DLD1 (cell line): ENCODE measurements around the gene FAM216B.
"Not testable (repeated sequence)": the region's sequence is repeated elsewhere in the genome, so short reads cannot be mapped to it uniquely, and the experiment has no call there.

Source experiments
- in situ Hi-C: cut with HindIII; loops from 2 replicates; pipeline ENCODE4 v1.10.0; 2017; ENCODE audit warnings: low sequenced_read_pairs

Gene FAM216B

DNA sequence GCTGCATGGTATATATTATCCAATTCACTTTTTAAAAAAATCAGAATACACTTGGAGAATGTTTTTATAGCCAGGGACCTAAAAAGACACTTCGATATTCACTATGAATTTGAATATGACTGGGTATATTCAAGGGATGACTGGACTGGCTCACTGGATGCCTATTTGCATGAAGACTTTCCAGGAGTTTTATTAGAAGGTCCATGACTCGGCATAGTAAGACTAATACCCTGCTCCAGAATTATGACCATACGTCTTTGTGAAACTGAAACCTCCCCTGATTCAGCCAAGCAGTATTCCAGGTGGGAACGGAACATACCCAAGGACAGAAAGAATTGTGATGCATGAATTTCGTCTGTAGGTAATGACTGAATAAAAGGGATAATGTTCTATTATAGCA, 3.9 kb upstream of the FAM216B start:
- in situ Hi-C loops = no loop called here

GRCh38 chr13:42780044-42780443, 1.3 kb upstream of the FAM216B start:
- in situ Hi-C loops = no loop called here

DNA sequence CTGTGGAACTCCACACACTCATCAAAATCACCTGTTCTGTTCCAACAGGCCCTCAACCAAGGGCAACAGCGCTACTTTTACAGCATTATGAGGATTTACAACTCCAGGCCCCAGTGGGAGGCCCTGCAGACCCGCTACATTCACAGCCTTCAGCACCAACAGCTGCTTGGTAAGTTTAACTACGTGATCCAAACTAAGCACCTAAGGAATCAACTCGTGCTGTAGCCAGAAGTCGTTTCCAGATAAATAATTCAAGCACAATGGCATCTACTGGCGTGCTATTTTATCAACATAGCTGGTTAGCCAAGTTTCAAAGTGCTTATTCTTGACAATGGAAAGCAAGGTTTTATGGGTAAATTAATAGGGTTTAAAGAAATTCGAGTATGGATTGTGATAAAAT, 5.3 kb downstream of the FAM216B start:
- in situ Hi-C loops = no loop called here

DNA sequence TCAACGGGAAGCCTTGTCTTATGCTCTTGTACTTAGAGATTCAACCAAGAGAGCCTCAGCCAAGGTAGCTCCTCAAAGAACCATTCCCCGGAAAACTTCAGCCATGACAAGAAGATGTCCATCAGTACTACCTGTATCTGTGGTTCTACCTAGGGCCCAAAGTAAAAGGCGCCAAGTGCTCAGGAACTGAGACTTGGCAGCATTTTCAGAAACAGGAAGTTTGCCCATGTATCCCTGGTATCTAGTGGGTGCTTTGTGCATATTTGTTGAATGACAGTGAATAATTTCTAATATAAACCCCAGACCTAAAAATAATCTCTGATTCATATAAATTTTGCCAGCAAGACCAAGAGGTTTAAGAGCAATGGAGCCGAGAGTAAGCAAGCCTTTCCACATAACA, 7.2 kb downstream of the FAM216B start:
- in situ Hi-C loops = no loop called here

DNA sequence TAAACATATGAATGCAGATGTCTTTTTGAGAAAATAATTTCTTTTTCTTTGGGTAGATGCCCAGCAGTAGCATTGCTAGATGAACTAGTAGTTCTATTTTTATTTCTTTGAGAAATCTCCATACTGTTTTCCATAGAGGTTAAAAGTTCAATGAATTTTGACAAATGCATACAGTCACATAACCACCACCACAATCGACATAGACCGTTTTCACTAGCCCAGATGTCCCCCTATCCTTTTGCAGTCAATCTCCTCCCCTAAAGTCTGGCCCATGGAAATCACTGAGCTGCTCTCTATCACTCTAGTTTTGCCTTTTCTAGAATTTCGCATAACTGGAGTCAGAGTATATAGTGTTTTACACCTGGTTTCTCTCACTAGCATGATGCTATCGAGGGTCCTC, 10.8 kb downstream of the FAM216B start:
- in situ Hi-C loops = no loop called here

DNA sequence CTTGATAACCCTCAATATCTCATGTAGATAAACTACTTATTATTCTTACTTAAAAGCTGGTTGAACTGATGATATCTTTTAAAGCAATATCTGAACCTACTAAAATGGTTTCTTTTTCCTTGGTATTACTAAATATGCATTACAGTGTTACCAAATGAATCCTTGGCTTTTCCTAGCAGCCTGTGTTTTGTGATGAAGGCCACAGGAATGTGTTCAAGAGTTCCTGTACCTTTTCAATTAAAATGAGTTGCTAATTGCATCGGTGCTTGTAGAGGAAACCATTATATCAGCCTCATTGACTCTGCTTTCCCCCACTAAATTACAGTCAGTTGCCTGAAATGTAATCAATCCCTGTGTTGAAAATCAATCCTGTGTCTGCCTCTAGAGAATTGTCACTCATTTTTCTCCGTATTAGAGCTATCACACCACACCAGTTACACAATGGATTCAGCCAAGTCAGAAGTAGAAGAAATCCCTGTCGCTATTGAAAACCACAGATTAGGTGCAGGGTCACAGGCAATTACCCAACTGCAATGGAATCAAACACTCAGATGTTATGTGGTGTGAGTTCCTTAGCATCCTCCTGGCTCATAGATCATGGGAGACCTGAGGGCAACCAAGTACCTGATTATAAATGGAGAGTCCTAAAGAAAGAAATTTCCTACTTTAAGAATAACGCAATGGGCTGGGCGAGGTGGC, 13.3 kb downstream of the FAM216B start:
- in situ Hi-C loops = no loop called here

- in situ Hi-C loops = no loop called here
These were observed 14.3 kb downstream of the FAM216B start for GRCh38 chr13:42795666-42796065.

DNA sequence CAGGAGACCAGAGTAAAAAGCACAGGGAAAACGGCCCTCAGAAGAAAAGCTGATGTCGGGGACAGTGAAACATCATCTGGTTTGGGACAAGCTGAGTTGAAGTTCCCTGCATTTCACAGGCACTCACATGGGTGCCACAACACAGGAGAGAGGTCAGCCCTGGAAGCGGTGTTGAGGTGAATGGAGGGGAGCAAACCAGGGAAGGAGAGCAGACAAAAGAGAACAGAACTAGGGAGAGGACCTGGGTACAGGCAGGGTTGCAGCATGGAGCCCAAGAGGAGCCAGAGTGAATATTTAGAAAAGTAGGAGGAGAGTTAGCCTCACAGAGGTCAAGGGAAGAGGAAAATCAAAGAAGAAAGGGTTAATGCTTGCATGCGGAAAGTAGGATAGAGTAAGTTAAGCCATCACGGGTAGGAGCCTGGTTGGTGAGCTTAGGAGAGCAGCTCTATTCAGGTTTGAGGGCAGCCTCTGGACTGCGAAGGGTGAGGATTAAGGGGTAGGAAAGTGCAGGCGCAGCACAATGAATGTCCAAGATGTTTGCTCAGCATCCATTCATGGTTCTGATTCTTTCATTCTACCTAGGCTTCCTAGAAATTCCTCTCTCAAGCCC, 15.5 kb downstream of the FAM216B start:
- in situ Hi-C loops = no loop called here

- in situ Hi-C loops = no loop called here
These were observed 16.7 kb downstream of the FAM216B start for GRCh38 chr13:42798118-42798517.

- in situ Hi-C loops = loop anchor here (5.0 kb wide), 1 partner anchor 37 kb away; no protein-coding TSS in a partner anchor
These were observed 18.8 kb downstream of the FAM216B start for GRCh38 chr13:42800109-42800643.

GRCh38 chr13:42803563-42804204, 22.3 kb downstream of the FAM216B start:
- in situ Hi-C loops = loop anchor here (5.0 kb wide), 1 partner anchor 34 kb away; no protein-coding TSS in a partner anchor

DNA sequence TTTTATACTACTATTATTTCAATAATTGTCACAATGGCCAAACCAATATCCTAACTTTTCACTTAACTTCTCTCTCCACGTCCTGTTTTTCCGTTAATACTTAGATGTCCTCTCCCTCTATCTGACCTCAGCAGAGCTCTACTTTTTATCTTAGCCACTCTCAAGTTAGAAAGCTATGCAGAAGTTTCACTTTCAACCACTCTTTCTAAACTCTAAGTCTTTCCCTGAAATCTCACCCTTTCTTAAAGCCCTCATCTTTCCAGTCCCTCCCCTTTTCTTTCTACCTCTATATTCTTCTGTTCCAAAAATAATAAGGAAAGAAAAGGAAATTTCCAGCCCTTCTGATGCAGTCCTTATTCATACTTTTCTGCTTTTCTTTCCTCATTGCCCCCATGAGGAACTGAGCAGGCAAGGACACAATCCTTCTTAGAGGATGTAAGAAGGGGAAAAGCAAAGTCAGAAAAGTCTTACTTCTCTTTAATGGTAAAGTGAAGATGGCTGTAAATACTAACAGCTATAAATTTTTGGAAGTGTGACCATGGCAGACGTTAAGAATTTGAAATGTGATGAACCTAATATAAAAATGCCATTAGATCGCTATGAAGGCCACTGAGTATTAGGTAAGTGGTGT, 23.0 kb downstream of the FAM216B start:
- in situ Hi-C loops = loop anchor here (5.0 kb wide), 1 partner anchor 33 kb away; no protein-coding TSS in a partner anchor

DNA sequence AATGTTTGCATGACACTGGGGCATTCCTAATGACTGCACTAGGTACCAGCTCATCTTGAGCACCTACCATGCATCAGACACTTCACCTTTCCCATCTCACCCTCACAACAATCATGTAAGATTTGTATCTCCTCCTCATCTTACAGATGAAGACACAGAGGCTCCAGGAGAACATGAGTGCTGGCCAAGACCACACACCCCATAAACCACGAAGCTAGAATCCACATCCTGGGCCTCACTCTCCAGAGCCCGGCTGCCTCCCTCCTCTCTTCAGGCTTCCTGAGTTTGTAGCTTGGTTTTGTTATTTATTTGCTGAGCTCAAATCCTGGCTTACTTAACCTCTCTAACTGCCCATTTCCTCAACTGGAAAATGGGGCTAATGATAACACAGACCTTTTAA, 25.9 kb downstream of the FAM216B start:
- in situ Hi-C loops = no loop called here

DNA sequence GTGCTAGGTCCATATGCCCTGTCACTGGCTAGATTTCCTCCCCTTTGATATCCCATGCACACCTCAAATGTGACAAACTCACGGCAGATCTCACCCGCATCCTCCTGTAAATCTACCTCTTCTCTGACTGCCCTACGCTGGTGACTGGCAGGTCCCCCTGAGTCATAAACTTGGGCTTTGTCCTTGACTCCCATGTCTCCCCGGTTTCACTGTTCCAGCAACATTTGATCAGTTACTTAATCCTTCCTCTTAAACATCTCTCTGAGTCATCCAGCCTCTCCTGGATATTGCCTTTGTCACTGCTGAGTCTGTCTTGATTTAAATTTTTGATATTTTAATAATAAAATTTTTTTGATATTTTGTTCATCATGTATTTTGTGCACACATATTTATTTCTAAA, 26.5 kb downstream of the FAM216B start:
- in situ Hi-C loops = no loop called here

GRCh38 chr13:42808341-42808940, 27.1 kb downstream of the FAM216B start:
- in situ Hi-C loops = no loop called here

DNA sequence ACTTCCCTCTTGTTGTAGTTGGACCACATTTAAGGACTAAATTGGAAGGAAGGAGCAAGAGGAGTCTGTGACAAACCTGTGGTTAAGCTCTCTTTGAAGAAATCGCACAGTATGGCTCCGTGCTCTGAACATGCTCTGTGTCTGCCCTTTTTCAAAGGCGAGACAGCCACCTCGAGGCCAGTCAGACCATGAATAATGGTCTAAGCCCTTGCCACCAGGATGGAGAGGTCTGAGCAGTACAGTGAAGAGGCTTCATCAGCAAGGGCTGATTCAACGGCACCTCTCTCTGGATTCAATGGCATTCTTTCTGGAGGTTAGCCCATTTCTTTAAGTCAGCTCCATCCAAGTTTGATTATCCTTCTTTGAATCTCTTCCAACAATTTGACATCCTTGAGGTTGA, 30.9 kb downstream of the FAM216B start:
- in situ Hi-C loops = no loop called here

DNA sequence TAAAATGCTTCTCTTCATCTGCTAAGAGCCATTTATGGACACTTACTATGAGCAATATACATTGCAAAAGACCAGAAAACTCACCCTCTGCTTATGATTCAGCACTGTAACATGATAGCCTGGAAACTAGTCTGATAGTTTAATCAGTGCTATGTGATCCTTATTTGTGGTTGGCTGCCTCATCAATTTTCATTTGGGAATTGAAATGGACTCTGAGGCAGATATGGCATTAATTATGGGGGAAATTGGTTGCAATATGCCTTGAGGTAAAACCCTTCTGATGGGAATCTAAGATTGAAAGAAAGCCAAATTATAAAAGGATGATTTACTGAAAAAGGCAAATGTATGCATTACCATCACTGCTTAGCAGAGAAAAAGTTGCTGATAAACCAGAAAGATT, 33.5 kb downstream of the FAM216B start:
- in situ Hi-C loops = no loop called here

DNA sequence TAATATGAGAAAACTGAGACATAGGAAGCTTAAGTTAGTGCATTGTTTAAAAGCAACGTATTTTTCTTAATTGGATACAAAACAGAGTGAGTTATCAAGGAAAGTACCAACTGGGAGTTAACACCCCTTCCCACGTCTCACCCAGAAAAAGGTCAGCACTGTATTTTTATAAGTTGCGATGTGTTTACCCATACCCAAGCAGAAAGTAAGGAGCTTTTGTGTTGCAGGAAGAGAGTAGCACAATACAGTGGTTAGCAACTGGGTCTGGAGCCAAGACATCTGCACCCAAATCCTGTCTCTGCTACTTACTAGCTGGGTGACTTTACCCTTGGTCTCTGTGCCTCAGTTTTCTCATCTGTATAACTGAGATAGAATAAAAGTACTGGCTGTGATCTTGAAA, 34.3 kb downstream of the FAM216B start:
- in situ Hi-C loops = no loop called here

DNA sequence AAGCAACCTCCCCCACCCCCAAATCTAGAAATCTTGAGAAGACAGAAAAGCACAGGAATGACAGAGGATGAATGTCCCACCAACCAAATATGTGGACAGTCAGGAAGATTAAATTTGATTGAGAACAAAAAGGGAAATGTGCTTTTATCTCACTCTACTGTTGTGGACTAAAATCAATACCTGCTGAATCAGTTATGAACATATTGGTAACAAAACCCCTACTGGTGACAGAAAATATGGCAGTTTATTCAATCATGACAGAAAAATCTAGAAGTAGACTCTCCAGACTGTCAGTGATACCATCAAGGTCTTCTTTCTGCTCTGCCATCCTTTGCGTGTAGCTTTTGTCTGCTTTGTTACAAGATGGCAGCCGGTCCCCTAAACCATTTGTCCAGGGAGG, 35.2 kb downstream of the FAM216B start:
- in situ Hi-C loops = no loop called here

GRCh38 chr13:42819687-42820086, 38.3 kb downstream of the FAM216B start:
- in situ Hi-C loops = not testable (repeated sequence)

GRCh38 chr13:42820451-42820850, 39.1 kb downstream of the FAM216B start:
- in situ Hi-C loops = no loop called here
